ENCODE measurements around the gene ZBTB43. TPM values are rescaled to one million over a fixed set of nuclear protein-coding genes. Genes with fewer than 3 reads are reported as not detected.
A peak's percentile ranks its signal among the peaks of the same experiment; 100 is the strongest.

ZBTB43 gene
- total RNA-seq, 1 donor from 2014 or later = 23.0 TPM

- H3K27me3 Mint-ChIP-seq (ENCODE audit: low read depth) = peaks cover 2% of the 10 kb centered on the region
- TF ChIP-seq CTCF (conservative IDR thresholded peaks at IDR 0.05) = no peak
- no peak for DNase-seq (ENCODE audit: low read depth, low spot score)
- peaks cover 4% of the 10 kb centered on the region for H3K36me3 Mint-ChIP-seq (ENCODE audit: low read depth)
- H3K4me1 Mint-ChIP-seq = peaks cover 17% of the 10 kb centered on the region
- H3K9me3 Mint-ChIP-seq = no peaks in the 10 kb centered on the region
- no peak overlapping the region for H3K4me3 Mint-ChIP-seq
- H3K27ac Mint-ChIP-seq (ENCODE audit: unreplicated experiment) = no peak overlapping the region
Measured at GRCh38 chr9:126874546-126875314, 69.9 kb downstream of the ZBTB43 start.

DNA sequence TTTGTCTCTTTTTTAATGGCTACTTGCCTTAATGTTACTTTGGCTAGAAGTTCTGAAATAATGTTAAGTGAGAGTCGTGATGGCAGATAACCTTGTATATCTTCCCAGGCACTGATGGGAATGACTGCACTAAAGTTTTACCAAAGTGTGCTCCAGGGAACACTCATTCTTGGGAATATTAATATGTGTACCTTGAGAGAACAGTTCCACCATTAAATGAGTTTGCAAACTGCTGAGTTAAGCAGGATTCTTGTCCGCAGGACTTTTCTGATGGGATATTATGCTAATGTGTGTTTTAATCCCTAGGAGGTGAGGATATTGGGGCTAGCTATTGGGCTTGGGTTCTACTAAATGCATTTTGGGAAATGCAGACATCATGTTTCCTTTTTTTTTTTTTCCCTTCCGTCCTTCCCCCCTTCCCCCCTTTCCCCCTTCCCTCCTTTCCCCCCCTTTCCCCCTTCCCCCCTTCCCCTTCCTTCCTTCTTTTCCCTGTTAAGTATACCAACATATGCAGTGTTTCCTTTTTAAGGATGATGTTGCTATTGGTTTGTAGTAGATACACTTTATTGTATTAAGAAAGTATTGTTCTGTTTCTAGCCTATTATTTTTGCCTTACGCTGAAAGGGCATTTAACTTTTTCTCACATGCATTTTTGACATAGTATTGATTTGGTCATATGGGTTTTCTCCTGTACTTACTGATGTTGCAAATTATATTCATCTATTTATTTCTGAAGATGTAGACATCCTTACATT is 71.1 kb downstream of the ZBTB43 start:
- no peak for TF ChIP-seq CTCF (conservative IDR thresholded peaks at IDR 0.05)
- no peak overlapping the region for H3K27ac Mint-ChIP-seq (ENCODE audit: unreplicated experiment)
- H3K36me3 Mint-ChIP-seq (ENCODE audit: low read depth) = peaks cover 4% of the 10 kb centered on the region
- DNase-seq (ENCODE audit: low read depth, low spot score) = no peak
- peaks cover 2% of the 10 kb centered on the region for H3K27me3 Mint-ChIP-seq (ENCODE audit: low read depth)
- H3K4me3 Mint-ChIP-seq = peak overlapping the region; percentile 64
- peaks cover 17% of the 10 kb centered on the region for H3K4me1 Mint-ChIP-seq
- H3K9me3 Mint-ChIP-seq = no peaks in the 10 kb centered on the region

DNA sequence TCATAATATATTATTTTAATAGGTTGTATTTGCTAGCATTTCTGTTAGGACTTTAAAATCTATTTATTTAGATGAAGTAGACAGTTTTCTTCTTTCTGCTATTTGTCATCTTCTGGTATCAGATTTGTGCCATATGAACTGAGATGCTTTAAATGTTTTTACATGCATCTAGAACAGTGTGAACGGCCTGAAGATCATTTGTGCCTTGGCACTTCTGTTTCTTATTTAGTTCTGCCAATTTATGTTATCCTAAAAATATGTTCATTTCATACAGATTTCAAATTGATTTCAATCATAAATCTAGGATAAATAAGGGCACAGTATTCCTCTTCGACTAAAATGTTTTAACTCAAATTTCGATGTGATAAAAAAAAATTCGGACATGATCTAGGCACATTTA is 71.7 kb downstream of the ZBTB43 start:
- peaks cover 17% of the 10 kb centered on the region for H3K4me1 Mint-ChIP-seq
- no peak for DNase-seq (ENCODE audit: low read depth, low spot score)
- H3K9me3 Mint-ChIP-seq = no peaks in the 10 kb centered on the region
- H3K27ac Mint-ChIP-seq (ENCODE audit: unreplicated experiment) = no peak overlapping the region
- peaks cover 2% of the 10 kb centered on the region for H3K27me3 Mint-ChIP-seq (ENCODE audit: low read depth)
- peaks cover 4% of the 10 kb centered on the region for H3K36me3 Mint-ChIP-seq (ENCODE audit: low read depth)
- H3K4me3 Mint-ChIP-seq = no peak overlapping the region
- TF ChIP-seq CTCF (conservative IDR thresholded peaks at IDR 0.05) = no peak

GRCh38 chr9:126877418-126877817 is 72.6 kb downstream of the ZBTB43 start:
- H3K27ac Mint-ChIP-seq (ENCODE audit: unreplicated experiment) = no peak overlapping the region
- H3K4me1 Mint-ChIP-seq = peaks cover 15% of the 10 kb centered on the region
- no peak overlapping the region for H3K4me3 Mint-ChIP-seq
- H3K27me3 Mint-ChIP-seq (ENCODE audit: low read depth) = peaks cover 2% of the 10 kb centered on the region
- peaks cover 4% of the 10 kb centered on the region for H3K36me3 Mint-ChIP-seq (ENCODE audit: low read depth)
- no peak for TF ChIP-seq CTCF (conservative IDR thresholded peaks at IDR 0.05)
- H3K9me3 Mint-ChIP-seq = no peaks in the 10 kb centered on the region
- DNase-seq (ENCODE audit: low read depth, low spot score) = no peak

DNA sequence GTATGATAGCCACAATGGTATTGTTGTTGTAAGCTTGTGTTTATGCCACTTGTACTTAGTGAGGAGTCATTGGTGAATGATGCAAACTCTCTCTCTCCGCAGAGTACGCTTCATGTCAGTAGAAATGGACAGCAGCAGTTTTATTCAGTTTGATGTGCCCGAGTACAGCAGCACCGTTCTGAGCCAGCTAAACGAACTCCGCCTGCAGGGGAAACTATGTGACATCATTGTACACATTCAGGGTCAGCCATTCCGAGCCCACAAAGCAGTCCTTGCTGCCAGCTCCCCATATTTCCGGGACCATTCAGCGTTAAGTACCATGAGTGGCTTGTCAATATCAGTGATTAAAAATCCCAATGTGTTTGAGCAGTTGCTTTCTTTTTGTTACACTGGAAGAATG is 74.4 kb downstream of the ZBTB43 start:
- no peak overlapping the region for H3K4me3 Mint-ChIP-seq
- no peak overlapping the region for H3K27ac Mint-ChIP-seq (ENCODE audit: unreplicated experiment)
- no peak for DNase-seq (ENCODE audit: low read depth, low spot score)
- peaks cover 12% of the 10 kb centered on the region for H3K4me1 Mint-ChIP-seq
- TF ChIP-seq CTCF (conservative IDR thresholded peaks at IDR 0.05) = no peak
- H3K9me3 Mint-ChIP-seq = no peaks in the 10 kb centered on the region
- H3K36me3 Mint-ChIP-seq (ENCODE audit: low read depth) = peaks cover 4% of the 10 kb centered on the region
- H3K27me3 Mint-ChIP-seq (ENCODE audit: low read depth) = peaks cover 2% of the 10 kb centered on the region

Data from neural crest cell (in vitro differentiated cells).